D721Med (cell line): ENCODE data around the gene PSMD13.

Experiments
- DNase-seq: peaks from one replicate; pipeline ENCODE4 v3.0.0; 2011; ENCODE audit warnings: low spot score; ENCODE audit not compliant: insufficient read length
- FAIRE-seq: peaks from 2 replicates; lab custom pipeline; 2011; peaks lifted over from hg19 to GRCh38; lab: Jason Lieb, UNC
- CTCF ChIP-seq: IDR thresholded peaks from 2 replicates; pipeline ENCODE4 v1.5.1; 2012; ENCODE audit warnings: mild to moderate bottlenecking, control low read depth; ENCODE audit not compliant: insufficient read depth; ENCODE audit errors: missing control alignments

PSMD13 gene

GRCh38 chr11:298406-299065 lies 61.8 kb downstream of the PSMD13 start:
- FAIRE-seq: no peak
- no peak for TF ChIP-seq CTCF
- no peak for DNase-seq

DNA sequence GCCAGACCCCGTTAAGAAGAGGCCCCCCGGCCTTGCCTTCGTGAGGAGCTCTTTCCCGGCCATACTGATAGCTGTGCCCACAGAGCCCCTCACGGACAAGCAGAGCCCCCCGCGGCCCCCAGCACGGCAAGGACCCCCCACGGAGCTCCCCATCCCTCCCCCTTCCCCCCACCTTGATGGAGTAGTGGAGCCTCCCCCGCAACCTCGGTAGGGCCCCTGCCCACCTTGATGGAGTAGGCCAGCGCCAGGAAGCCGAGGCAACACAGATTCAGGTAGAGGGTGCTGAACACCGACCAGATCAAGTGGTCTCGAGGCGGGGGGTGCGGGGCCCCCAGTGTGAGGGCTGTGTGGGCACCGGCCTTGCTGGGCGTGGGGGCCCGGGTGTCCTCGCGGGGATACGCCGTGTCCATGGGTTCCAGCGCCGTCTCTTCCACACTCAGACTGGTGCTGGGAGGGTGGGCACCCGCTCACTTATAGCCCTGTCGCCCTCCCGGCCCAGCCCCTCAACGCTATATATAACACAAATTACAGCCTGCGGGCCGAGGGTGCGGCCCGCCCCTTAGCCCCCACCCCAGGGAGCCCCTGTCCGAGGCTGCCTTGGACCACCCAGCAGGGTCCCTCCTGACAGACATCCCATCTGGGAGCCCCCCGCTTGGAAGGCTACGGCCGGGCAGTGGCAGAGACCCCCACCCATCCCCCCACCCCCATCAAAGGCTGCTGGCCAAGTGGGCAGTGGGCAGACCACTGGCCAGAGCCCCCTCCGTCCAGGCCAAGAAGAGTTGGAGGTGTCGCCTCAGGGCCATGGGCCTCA lies 62.5 kb downstream of the PSMD13 start, which contains the start of gene IFITM5:
IFITM5 (minus strand) TSS at position 446 of the 811 bp plus-strand sequence; CDS start at position 410, 36 bp downstream.
- DNase-seq (no peak), FAIRE-seq (no peak)
- TF ChIP-seq CTCF: no peak

- no peak for DNase-seq
- TF ChIP-seq CTCF: no peak
- no peak for FAIRE-seq
These were observed 63.4 kb downstream of the PSMD13 start for GRCh38 chr11:299951-300735.
